ENCODE measurements around the gene DPP4. TPM values are rescaled to one million over a fixed set of nuclear protein-coding genes. Genes with fewer than 3 reads are reported as not detected.

DPP4 gene
- total and polyA plus RNA-seq, 2 of the 13 experiments (the other 11 are each of a cell fraction or from before 2014, with no cell fraction given), result 39.4 to 109 TPM

- TF ChIP-seq ZNF704 (CRISPR knock-in tag; IDR thresholded peaks at IDR 0.05; ENCODE audit: borderline replicate concordance), result no peak
- TF ChIP-seq ZSCAN30 (CRISPR knock-in tag; IDR thresholded peaks at IDR 0.05), result no peak
- no peak for TF ChIP-seq NFIB (CRISPR knock-in tag; IDR thresholded peaks at IDR 0.05; ENCODE audit: borderline replicate concordance)
- no peak for TF ChIP-seq NFE2L2 (IDR thresholded peaks at IDR 0.05; ENCODE audit: low read length)
- TF ChIP-seq REXO4 (CRISPR knock-in tag; IDR thresholded peaks at IDR 0.05; ENCODE audit: borderline replicate concordance), result no peak
These were observed 86.7 kb downstream of the DPP4 start (continued) for GRCh38 chr2:161987311-161987710.

GRCh38 chr2:161983866-161984265 lies 90.1 kb downstream of the DPP4 start:
- no peak overlapping the region for H3K27ac ChIP-seq (ENCODE audit: extremely low read length, insufficient read depth, low read length)
- TF ChIP-seq PAF1 (CRISPR knock-in tag; IDR thresholded peaks at IDR 0.05), result no peak
- TF ChIP-seq ZNF224 (CRISPR knock-in tag; IDR thresholded peaks at IDR 0.05), result no peak
- no peak for TF ChIP-seq ZNF570 (CRISPR knock-in tag; IDR thresholded peaks at IDR 0.05; ENCODE audit: borderline replicate concordance)
- TF ChIP-seq TFAP4 (IDR thresholded peaks at IDR 0.05; ENCODE audit: borderline replicate concordance, low read depth), result no peak
- no peak for TF ChIP-seq ZNF234 (CRISPR knock-in tag; conservative IDR thresholded peaks at IDR 0.05)
- no peak for TF ChIP-seq FLYWCH1 (CRISPR knock-in tag; IDR thresholded peaks at IDR 0.05)
- no peak for TF ChIP-seq NR2C2 (CRISPR knock-in tag; IDR thresholded peaks at IDR 0.05; ENCODE audit: borderline replicate concordance)
- TF ChIP-seq ATF6 (CRISPR knock-in tag; conservative IDR thresholded peaks at IDR 0.05), result no peak
- TF ChIP-seq NFKB2 (CRISPR knock-in tag; IDR thresholded peaks at IDR 0.05; ENCODE audit: borderline replicate concordance), result no peak
- TF ChIP-seq NPAS2 (CRISPR knock-in tag; IDR thresholded peaks at IDR 0.05; ENCODE audit: borderline replicate concordance), result no peak
- TF ChIP-seq PTBP1 (IDR thresholded peaks at IDR 0.05; ENCODE audit: low read depth, low read length, poor library complexity, severe bottlenecking), result no peak
- no peak for TF ChIP-seq SNAI1 (CRISPR knock-in tag; IDR thresholded peaks at IDR 0.05; ENCODE audit: borderline replicate concordance)
- TF ChIP-seq ZBTB33 (CRISPR knock-in tag; IDR thresholded peaks at IDR 0.05), result no peak

More at GRCh38 chr2:161983866-161984265, 90.1 kb downstream of the DPP4 start:
- ATAC-seq (no peak), FAIRE-seq (no peak), DNase-seq (ENCODE audit: low spot score) (no peak)
- H3K4me1 ChIP-seq (ENCODE audit: insufficient read depth, low read length), result no peaks in the 10 kb centered on the region
- H2AFZ ChIP-seq (ENCODE audit: low read length), result no peak overlapping the region
- ChIA-PET CTCF (ENCODE audit: low intra/inter-chr PET ratio, low total read pairs) (no interaction called here), POLR2A (no interaction called here)
- H3K4me3 ChIP-seq (replicated peaks in 1 of 3; ENCODE audit: insufficient read depth in 1 of 3, low read depth in 2 of 3, low read length in 3 of 3), result no peak overlapping the region
- intact Hi-C loops (cut with micrococcal nuclease; ENCODE audit: unreplicated experiment), result no loop called here
- no peaks in the 10 kb centered on the region for H3K79me2 ChIP-seq (ENCODE audit: insufficient read depth, low read length)
- H3K36me3 ChIP-seq (replicated peaks in 1 of 2; ENCODE audit: control insufficient read depth in 1 of 2, insufficient read depth in 2 of 2, low read length in 2 of 2), result no peaks in the 10 kb centered on the region
- H3K9ac ChIP-seq (ENCODE audit: insufficient read depth, low read depth, low read length), result no peak overlapping the region
- WGBS (ENCODE audit: low lambda C conversion rate), result 68% methylated on average over 1 of the region's 1 CpG
- no TSS peak for BruUV-seq (replicated peaks)
- in situ Hi-C loops (cut with HindIII; ENCODE audit: extremely low pct_ligation_motif_present, low pct_unique_long_range_greater_than_20kb), result loop anchor here (25.0 kb wide), 1 partner anchor 328 kb away; the partner anchor contains the start of gene IFIH1
- H4K20me1 ChIP-seq (ENCODE audit: insufficient read depth, low read length), result no peaks in the 10 kb centered on the region
- no peaks in the 10 kb centered on the region for H3K9me3 ChIP-seq (ENCODE audit: low read length)
- H3K27me3 ChIP-seq (ENCODE audit: control insufficient read depth in 1 of 2, insufficient read depth in 2 of 2, low read length in 2 of 2), result peaks cover 0 to 4% of the 10 kb centered on the region in 2 experiments; a peak in 2 of 5 replicates
- H3K4me2 ChIP-seq (ENCODE audit: low read depth, low read length), result no peak overlapping the region
